ENCODE measurements around the gene GNB5. TPM values are rescaled to one million over a fixed set of nuclear protein-coding genes. Genes with fewer than 3 reads are reported as not detected.

The GNB5 gene
- total and polyA plus RNA-seq, 2 of the 13 experiments (the other 11 are each of a cell fraction or from before 2014, with no cell fraction given): 13.7 to 14.4 TPM

DNA sequence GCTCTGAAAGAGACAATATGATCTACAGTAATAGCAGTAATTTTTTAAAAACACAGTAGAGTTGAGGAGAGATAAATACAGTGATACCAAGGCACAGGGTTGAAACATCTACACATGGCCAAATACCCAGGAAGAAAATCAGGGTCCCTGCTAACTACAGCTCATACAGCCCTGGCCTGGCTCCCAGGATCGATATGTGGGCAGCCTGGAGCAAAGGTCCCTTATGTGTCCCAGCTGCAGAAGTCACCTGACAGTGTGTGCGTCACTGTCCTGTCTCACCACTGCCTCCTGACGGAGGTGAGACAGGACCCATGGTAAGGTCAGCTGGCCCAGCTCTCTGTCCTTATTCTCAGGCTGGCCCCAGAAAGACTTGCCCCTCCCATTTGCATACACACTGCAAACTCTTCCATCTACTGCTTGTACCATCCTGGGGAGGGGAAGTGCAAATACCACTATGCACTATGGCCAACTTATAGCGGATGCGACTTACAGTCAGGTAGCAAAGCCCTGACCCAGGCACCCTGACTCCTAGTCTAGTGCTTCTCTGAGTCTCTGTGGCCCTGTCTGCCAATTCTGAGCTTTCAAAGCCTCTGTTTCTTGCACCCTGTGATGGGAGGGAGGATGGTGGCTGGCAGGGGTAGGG, 56.6 kb downstream of the GNB5 start (continued):
- TF ChIP-seq ZFP36L2 (CRISPR knock-in tag; IDR thresholded peaks at IDR 0.05) (no peak), NR2F1 (CRISPR knock-in tag; IDR thresholded peaks at IDR 0.05) (peak; percentile 57 to 68; a peak in 3 of 4 replicates), RARA (CRISPR knock-in tag; IDR thresholded peaks at IDR 0.05) (peak; percentile 78), ZFP37 (CRISPR knock-in tag; IDR thresholded peaks at IDR 0.05; ENCODE audit: borderline replicate concordance) (0 out of 2 replicates have a peak, but pooled peaks have one; percentile 42), SRY (CRISPR knock-in tag; IDR thresholded peaks at IDR 0.05) (0 out of 2 replicates have a peak, but pooled peaks have one; percentile 67), NR1H2 (CRISPR knock-in tag; IDR thresholded peaks at IDR 0.05; ENCODE audit: borderline replicate concordance, low read depth) (no peak), MYC (CRISPR knock-in tag; IDR thresholded peaks at IDR 0.05; ENCODE audit: borderline replicate concordance) (peak; percentile 54; the same call in 1 of the 2 replicates), EZH2 (conservative IDR thresholded peaks at IDR 0.05; ENCODE audit: low read depth, low read length) (no peak), SP5 (CRISPR knock-in tag; IDR thresholded peaks at IDR 0.05; ENCODE audit: borderline replicate concordance, low read depth) (peak; percentile 61), ZFY (CRISPR knock-in tag; IDR thresholded peaks at IDR 0.05) (no peak; the same call in 1 of the 2 replicates), ZNF75D (CRISPR knock-in tag; IDR thresholded peaks at IDR 0.05; ENCODE audit: borderline replicate concordance) (no peak), U2AF1 (optimal IDR thresholded peaks at IDR 0.05; ENCODE audit: low read depth, low read length) (no peak)
- TF ChIP-seq, protein P1, sequence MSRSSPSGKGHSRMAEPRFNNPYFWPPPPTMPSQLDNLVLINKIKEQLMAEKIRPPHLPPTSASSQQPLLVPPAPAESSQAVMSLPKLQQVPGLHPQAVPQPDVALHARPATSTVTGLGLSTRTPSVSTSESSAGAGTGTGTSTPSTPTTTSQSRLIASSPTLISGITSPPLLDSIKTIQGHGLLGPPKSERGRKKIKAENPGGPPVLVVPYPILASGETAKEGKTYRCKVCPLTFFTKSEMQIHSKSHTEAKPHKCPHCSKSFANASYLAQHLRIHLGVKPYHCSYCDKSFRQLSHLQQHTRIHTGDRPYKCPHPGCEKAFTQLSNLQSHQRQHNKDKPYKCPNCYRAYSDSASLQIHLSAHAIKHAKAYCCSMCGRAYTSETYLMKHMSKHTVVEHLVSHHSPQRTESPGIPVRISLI (CRISPR knock-in tag; IDR thresholded peaks at IDR 0.05; ENCODE audit: borderline replicate concordance): 0 out of 2 replicates have a peak, but pooled peaks have one; percentile 27
- TF ChIP-seq, protein P2, sequence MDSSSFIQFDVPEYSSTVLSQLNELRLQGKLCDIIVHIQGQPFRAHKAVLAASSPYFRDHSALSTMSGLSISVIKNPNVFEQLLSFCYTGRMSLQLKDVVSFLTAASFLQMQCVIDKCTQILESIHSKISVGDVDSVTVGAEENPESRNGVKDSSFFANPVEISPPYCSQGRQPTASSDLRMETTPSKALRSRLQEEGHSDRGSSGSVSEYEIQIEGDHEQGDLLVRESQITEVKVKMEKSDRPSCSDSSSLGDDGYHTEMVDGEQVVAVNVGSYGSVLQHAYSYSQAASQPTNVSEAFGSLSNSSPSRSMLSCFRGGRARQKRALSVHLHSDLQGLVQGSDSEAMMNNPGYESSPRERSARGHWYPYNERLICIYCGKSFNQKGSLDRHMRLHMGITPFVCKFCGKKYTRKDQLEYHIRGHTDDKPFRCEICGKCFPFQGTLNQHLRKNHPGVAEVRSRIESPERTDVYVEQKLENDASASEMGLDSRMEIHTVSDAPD (CRISPR knock-in tag; IDR thresholded peaks at IDR 0.05): no peak
- TF ChIP-seq, protein P3, sequence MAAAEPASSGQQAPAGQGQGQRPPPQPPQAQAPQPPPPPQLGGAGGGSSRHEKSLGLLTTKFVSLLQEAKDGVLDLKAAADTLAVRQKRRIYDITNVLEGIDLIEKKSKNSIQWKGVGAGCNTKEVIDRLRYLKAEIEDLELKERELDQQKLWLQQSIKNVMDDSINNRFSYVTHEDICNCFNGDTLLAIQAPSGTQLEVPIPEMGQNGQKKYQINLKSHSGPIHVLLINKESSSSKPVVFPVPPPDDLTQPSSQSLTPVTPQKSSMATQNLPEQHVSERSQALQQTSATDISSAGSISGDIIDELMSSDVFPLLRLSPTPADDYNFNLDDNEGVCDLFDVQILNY (CRISPR knock-in tag; conservative IDR thresholded peaks at IDR 0.05): no peak
- TF ChIP-seq, protein P4, sequence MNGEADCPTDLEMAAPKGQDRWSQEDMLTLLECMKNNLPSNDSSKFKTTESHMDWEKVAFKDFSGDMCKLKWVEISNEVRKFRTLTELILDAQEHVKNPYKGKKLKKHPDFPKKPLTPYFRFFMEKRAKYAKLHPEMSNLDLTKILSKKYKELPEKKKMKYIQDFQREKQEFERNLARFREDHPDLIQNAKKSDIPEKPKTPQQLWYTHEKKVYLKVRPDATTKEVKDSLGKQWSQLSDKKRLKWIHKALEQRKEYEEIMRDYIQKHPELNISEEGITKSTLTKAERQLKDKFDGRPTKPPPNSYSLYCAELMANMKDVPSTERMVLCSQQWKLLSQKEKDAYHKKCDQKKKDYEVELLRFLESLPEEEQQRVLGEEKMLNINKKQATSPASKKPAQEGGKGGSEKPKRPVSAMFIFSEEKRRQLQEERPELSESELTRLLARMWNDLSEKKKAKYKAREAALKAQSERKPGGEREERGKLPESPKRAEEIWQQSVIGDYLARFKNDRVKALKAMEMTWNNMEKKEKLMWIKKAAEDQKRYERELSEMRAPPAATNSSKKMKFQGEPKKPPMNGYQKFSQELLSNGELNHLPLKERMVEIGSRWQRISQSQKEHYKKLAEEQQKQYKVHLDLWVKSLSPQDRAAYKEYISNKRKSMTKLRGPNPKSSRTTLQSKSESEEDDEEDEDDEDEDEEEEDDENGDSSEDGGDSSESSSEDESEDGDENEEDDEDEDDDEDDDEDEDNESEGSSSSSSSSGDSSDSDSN (CRISPR knock-in tag; IDR thresholded peaks at IDR 0.05): peak; percentile 30; the same call in 1 of the 2 replicates
- TF ChIP-seq, protein P5, sequence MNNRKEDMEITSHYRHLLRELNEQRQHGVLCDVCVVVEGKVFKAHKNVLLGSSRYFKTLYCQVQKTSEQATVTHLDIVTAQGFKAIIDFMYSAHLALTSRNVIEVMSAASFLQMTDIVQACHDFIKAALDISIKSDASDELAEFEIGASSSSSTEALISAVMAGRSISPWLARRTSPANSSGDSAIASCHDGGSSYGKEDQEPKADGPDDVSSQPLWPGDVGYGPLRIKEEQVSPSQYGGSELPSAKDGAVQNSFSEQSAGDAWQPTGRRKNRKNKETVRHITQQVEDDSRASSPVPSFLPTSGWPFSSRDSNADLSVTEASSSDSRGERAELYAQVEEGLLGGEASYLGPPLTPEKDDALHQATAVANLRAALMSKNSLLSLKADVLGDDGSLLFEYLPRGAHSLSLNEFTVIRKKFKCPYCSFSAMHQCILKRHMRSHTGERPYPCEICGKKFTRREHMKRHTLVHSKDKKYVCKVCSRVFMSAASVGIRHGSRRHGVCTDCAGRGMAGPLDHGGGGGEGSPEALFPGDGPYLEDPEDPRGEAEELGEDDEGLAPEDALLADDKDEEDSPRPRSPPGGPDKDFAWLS (CRISPR knock-in tag; IDR thresholded peaks at IDR 0.05; ENCODE audit: borderline replicate concordance): no peak
- TF ChIP-seq, protein P6, sequence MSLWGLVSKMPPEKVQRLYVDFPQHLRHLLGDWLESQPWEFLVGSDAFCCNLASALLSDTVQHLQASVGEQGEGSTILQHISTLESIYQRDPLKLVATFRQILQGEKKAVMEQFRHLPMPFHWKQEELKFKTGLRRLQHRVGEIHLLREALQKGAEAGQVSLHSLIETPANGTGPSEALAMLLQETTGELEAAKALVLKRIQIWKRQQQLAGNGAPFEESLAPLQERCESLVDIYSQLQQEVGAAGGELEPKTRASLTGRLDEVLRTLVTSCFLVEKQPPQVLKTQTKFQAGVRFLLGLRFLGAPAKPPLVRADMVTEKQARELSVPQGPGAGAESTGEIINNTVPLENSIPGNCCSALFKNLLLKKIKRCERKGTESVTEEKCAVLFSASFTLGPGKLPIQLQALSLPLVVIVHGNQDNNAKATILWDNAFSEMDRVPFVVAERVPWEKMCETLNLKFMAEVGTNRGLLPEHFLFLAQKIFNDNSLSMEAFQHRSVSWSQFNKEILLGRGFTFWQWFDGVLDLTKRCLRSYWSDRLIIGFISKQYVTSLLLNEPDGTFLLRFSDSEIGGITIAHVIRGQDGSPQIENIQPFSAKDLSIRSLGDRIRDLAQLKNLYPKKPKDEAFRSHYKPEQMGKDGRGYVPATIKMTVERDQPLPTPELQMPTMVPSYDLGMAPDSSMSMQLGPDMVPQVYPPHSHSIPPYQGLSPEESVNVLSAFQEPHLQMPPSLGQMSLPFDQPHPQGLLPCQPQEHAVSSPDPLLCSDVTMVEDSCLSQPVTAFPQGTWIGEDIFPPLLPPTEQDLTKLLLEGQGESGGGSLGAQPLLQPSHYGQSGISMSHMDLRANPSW (CRISPR knock-in tag; IDR thresholded peaks at IDR 0.05; ENCODE audit: borderline replicate concordance): peak; percentile 75; the same call in 1 of the 2 replicates

Measured in HepG2 (cell line).